SH-SY5Y (cell line): ENCODE measurements around the gene SGMS2.

ENCODE experiments used
- GATA2 ChIP-seq: IDR thresholded peaks from 2 replicates; pipeline ENCODE4 v1.6.1; 2011; ENCODE audit warnings: mild to moderate bottlenecking, low read depth, low read length
- GATA3 ChIP-seq: IDR thresholded peaks from 2 replicates; pipeline ENCODE4 v1.6.1; 2011; ENCODE audit warnings: low read depth, mild to moderate bottlenecking, low read length, moderate library complexity

DNA sequence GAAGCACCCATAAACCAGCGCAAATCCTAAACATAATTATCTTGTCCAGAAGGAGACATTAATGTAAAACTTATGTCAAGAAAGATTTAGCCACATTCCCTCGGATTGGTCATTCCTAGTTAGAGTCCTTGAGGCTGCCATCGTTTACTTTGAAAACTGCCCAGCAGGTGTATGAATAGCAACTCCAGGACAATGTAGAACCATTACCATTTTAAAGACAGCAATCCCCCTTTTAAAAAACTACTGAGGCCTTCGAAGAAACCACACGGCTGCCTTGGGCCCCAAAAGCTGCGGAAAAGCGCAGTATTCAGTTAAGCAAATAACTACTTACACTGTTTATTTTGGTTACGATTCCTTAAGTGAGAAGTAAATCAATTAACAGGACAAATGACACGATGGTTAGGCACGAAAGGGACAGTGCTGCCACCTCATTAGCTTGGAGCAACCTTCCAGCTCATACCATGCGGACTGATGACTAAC is 822 bp upstream of the SGMS2 start:
- TF ChIP-seq GATA3 (no peak), GATA2 (no peak)
